Measurements from ENCODE around the gene PTPRD. TPM values are rescaled to one million over a fixed set of nuclear protein-coding genes. Genes with fewer than 3 reads are reported as not detected.

The PTPRD gene
- total RNA-seq, 2 experiments from 2014 or later: not detected

GRCh38 chr9:8637626-8638025 is 1975.2 kb downstream of the PTPRD start:
- Mint-ChIP-seq H3K9me3 (ENCODE audit: low read depth) (no peaks in the 10 kb centered on the region), H3K27me3 (peaks cover 2% of the 10 kb centered on the region), H3K27ac (no peak overlapping the region), H3K36me3 (ENCODE audit: low read depth) (no peaks in the 10 kb centered on the region), H3K4me3 (no peak overlapping the region), H3K4me1 (no peaks in the 10 kb centered on the region)
- POLR2A ChIA-PET: no interaction called here
- ATAC-seq: no peak
- no peak for DNase-seq
- intact Hi-C loops (cut with DNase I, micrococcal nuclease): no loop called here
- CTCF ChIA-PET: no interaction called here

GRCh38 chr9:8633784-8634183 is 1979.0 kb downstream of the PTPRD start:
- no peak for DNase-seq
- peaks cover 2% of the 10 kb centered on the region for H3K27me3 Mint-ChIP-seq
- CTCF ChIA-PET: interaction anchor here (0.6 to 1.2 kb wide), 2 partner anchors 335 to 1125 kb away, joined by 3 to 5 read pairs; no protein-coding TSS in a partner anchor
- intact Hi-C loops (cut with DNase I, micrococcal nuclease): no loop called here
- no peak for ATAC-seq
- H3K9me3 Mint-ChIP-seq (ENCODE audit: low read depth): no peaks in the 10 kb centered on the region
- POLR2A ChIA-PET: no interaction called here
- no peaks in the 10 kb centered on the region for H3K4me1 Mint-ChIP-seq
- no peak overlapping the region for H3K4me3 Mint-ChIP-seq
- no peaks in the 10 kb centered on the region for H3K36me3 Mint-ChIP-seq (ENCODE audit: low read depth)
- no peak overlapping the region for H3K27ac Mint-ChIP-seq

DNA sequence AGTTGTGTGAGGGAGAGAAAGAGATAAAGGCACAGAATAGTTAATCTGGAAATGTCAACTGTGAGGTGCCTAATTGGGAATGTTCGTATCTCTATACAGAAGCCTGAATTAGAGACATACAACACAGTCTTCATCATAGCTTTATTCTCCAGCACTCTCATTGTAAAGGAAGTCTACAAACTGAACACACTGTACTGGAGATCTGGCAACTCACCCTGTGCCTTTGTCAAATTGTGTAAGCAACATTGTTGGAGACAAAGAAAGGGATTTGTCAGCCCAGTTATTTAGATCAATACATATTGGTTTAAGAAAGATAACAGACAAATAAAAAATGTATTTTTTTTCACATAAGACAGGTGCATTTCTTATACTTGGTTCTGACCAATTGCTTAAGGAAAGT is 1980.3 kb downstream of the PTPRD start:
- ATAC-seq: no peak

DNA sequence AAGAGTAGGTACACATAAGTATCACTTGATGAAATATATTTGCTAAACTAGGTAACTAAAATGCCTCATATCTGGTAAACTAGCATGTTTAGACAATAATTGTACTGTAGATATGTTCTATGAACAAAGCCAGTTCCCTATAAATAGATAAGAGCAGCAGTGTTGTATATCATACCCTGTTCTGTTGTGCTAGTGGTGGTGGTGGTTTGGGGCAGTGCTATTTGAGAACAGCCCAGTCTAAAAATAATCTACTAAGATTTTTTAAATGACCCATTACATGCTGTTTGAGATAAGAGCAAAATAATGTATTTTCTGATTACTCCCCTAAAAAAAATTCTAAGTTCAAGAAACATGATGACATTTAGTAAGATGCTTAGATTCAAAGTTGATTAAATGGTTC is 1984.0 kb downstream of the PTPRD start:
- H3K27ac Mint-ChIP-seq: no peak overlapping the region
- intact Hi-C loops (cut with DNase I, micrococcal nuclease): no loop called here
- H3K36me3 Mint-ChIP-seq (ENCODE audit: low read depth): no peaks in the 10 kb centered on the region
- no peaks in the 10 kb centered on the region for H3K27me3 Mint-ChIP-seq
- no peaks in the 10 kb centered on the region for H3K4me1 Mint-ChIP-seq
- DNase-seq (no peak), ATAC-seq (no peak)
- POLR2A ChIA-PET: no interaction called here
- no peaks in the 10 kb centered on the region for H3K9me3 Mint-ChIP-seq (ENCODE audit: low read depth)
- no peak overlapping the region for H3K4me3 Mint-ChIP-seq
- CTCF ChIA-PET: interaction anchor here (0.7 kb wide), 1 partner anchor 430 kb away, joined by 3 read pairs; no protein-coding TSS in a partner anchor

More for the DNA sequence above, 1980.3 kb downstream of the PTPRD start:
- Mint-ChIP-seq H3K4me1 (no peaks in the 10 kb centered on the region), H3K36me3 (ENCODE audit: low read depth) (no peaks in the 10 kb centered on the region), H3K4me3 (no peak overlapping the region), H3K27ac (no peak overlapping the region), H3K27me3 (peaks cover 2% of the 10 kb centered on the region), H3K9me3 (ENCODE audit: low read depth) (no peaks in the 10 kb centered on the region)
- intact Hi-C loops (cut with DNase I, micrococcal nuclease): no loop called here
- POLR2A ChIA-PET: interaction anchor here (0.6 kb wide), 1 partner anchor 126 kb away, joined by 3 read pairs; no protein-coding TSS in a partner anchor
- DNase-seq: no peak
- CTCF ChIA-PET: no interaction called here

DNA sequence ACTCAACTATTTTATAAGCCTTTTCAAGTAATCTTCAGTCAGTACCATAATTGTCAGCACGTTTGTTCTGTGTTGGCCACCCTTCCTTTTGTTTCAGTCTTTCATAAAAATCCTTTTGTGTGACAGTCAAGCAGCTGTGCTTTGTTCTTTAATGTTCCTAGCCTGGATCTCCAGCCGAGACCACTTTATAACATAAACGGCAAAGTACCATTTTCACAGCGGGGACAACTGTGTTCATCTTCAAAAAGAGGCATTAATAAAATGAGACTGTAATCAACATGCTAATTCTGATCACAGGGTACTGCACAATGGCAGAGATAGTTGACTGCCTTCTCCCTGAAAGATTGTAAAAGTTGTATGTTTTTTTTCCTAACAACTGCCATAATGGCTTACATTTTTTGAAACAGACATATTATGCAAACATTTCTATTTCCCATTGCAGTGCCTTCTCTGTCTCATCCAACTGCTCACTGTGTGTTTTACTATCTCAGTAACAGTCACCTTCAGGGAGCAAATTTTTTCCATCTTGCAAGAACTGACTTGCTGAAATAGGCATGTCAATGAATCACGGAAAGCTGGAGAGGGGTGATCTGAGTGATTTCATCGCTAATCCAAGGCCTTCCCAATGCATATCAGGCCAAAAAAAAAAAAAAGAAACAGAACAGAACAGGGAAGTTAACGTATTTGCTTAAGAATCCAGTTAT is 1984.7 kb downstream of the PTPRD start:
- Mint-ChIP-seq H3K9me3 (ENCODE audit: low read depth) (no peaks in the 10 kb centered on the region), H3K4me3 (no peak overlapping the region), H3K27me3 (no peaks in the 10 kb centered on the region), H3K36me3 (ENCODE audit: low read depth) (no peaks in the 10 kb centered on the region), H3K4me1 (no peaks in the 10 kb centered on the region), H3K27ac (no peak overlapping the region)
- DNase-seq: no peak
- ChIA-PET CTCF (interaction anchor here (0.7 kb wide), 1 partner anchor 430 kb away, joined by 3 read pairs; no protein-coding TSS in a partner anchor), POLR2A (no interaction called here)
- intact Hi-C loops (cut with DNase I, micrococcal nuclease): no loop called here
- no peak for ATAC-seq

DNA sequence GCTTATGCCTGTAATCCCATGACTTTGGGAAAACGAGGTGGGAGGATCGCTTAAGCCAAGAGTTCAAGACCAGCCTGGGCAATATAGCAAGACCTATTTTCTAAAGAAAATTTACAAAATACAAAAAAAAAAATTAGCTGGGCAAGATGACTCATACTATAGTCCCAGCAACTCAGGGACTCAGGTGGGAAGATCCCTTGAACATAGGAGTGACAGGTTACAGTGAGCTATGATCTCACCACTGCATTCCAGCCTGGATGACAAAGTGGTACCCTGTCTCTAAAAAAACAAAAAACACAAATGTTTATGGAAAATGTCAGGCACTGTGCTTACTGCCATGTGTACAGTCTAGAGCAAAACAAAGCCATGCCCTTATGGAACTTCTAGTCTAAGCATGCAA is 1989.9 kb downstream of the PTPRD start:
- no peak for DNase-seq
- ChIA-PET CTCF (no interaction called here), POLR2A (no interaction called here)
- Mint-ChIP-seq H3K4me3 (no peak overlapping the region), H3K9me3 (ENCODE audit: low read depth) (no peaks in the 10 kb centered on the region), H3K4me1 (no peaks in the 10 kb centered on the region), H3K27ac (no peak overlapping the region), H3K27me3 (no peaks in the 10 kb centered on the region), H3K36me3 (ENCODE audit: low read depth) (no peaks in the 10 kb centered on the region)
- no peak for ATAC-seq
- intact Hi-C loops (cut with DNase I, micrococcal nuclease): no loop called here

- no peak overlapping the region for H3K4me3 Mint-ChIP-seq
- POLR2A ChIA-PET: no interaction called here
- intact Hi-C loops (cut with DNase I, micrococcal nuclease): no loop called here
Measured at GRCh38 chr9:8622222-8622802, 1990.5 kb downstream of the PTPRD start.

DNA sequence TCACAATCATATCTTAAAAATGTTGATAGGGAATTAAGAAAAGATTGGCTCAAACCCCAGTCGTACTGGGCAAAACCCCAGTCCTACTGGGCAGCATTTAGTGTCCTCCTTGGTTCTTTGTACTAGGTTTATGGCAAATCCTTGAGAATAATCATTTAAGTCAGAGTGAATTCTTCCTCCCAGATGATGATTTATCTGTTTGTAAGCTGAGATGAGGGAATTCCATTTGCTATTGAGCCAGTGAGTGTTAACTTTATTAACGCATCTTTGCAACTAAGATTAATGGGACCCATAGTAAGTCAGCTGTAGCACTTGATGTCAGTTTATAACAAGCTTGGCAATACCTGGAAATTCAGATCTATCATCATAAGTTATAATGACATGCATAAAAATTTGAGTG is 1991.4 kb downstream of the PTPRD start:
- no peaks in the 10 kb centered on the region for H3K36me3 Mint-ChIP-seq (ENCODE audit: low read depth)
- intact Hi-C loops (cut with DNase I, micrococcal nuclease): no loop called here
- no peak overlapping the region for H3K4me3 Mint-ChIP-seq
- DNase-seq: no peak
- ATAC-seq: no peak
- ChIA-PET POLR2A (no interaction called here), CTCF (no interaction called here)
- no peaks in the 10 kb centered on the region for H3K9me3 Mint-ChIP-seq (ENCODE audit: low read depth)
- no peaks in the 10 kb centered on the region for H3K4me1 Mint-ChIP-seq
- no peaks in the 10 kb centered on the region for H3K27me3 Mint-ChIP-seq
- H3K27ac Mint-ChIP-seq: no peak overlapping the region

More at GRCh38 chr9:8622222-8622802, 1990.5 kb downstream of the PTPRD start:
- DNase-seq (no peak), ATAC-seq (no peak)
- CTCF ChIA-PET: no interaction called here
- no peak overlapping the region for H3K27ac Mint-ChIP-seq
- H3K36me3 Mint-ChIP-seq (ENCODE audit: low read depth): no peaks in the 10 kb centered on the region
- no peaks in the 10 kb centered on the region for H3K27me3 Mint-ChIP-seq
- H3K4me1 Mint-ChIP-seq: no peaks in the 10 kb centered on the region
- H3K9me3 Mint-ChIP-seq (ENCODE audit: low read depth): no peaks in the 10 kb centered on the region

- no peaks in the 10 kb centered on the region for H3K4me1 Mint-ChIP-seq
- no peak for ATAC-seq
- POLR2A ChIA-PET: no interaction called here
Measured at GRCh38 chr9:8616414-8616813, 1996.4 kb downstream of the PTPRD start.

GRCh38 chr9:8614926-8615440 is 1997.8 kb downstream of the PTPRD start:
- Mint-ChIP-seq H3K4me1 (no peaks in the 10 kb centered on the region), H3K4me3 (no peak overlapping the region), H3K27me3 (peaks cover 5% of the 10 kb centered on the region), H3K27ac (no peak overlapping the region), H3K36me3 (ENCODE audit: low read depth) (no peaks in the 10 kb centered on the region), H3K9me3 (ENCODE audit: low read depth) (no peaks in the 10 kb centered on the region)
- DNase-seq (no peak), ATAC-seq (no peak)
- intact Hi-C loops (cut with DNase I, micrococcal nuclease): no loop called here
- ChIA-PET CTCF (no interaction called here), POLR2A (no interaction called here)

More at GRCh38 chr9:8616414-8616813, 1996.4 kb downstream of the PTPRD start:
- Mint-ChIP-seq H3K4me3 (no peak overlapping the region), H3K27me3 (peaks cover 5% of the 10 kb centered on the region), H3K36me3 (ENCODE audit: low read depth) (no peaks in the 10 kb centered on the region), H3K9me3 (ENCODE audit: low read depth) (no peaks in the 10 kb centered on the region), H3K27ac (no peak overlapping the region)
- CTCF ChIA-PET: no interaction called here
- DNase-seq: no peak
- intact Hi-C loops (cut with DNase I, micrococcal nuclease): no loop called here

DNA sequence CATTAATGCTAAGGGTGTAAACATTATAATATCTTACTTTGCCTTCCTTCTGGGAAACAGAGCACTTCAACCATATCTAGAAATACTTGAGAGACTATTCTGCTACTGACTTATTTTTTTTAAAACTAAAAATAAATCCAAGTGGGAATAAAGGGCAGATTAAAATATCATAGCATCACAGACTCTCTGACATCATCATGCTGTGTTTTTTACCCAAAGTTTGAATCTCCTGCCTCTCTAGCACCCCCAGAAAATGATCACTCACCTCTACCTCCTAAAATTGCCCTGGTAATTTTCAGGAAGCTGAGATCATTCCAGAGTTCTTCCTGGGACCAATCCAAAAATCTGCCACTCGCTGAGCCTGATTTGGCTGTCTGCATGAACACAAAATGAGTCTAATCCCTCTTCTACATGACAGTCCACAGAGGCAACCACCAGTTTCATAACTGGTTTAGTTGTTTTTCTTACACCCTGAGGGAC is 1999.4 kb downstream of the PTPRD start:
- H3K27ac Mint-ChIP-seq: no peak overlapping the region
- H3K4me3 Mint-ChIP-seq: no peak overlapping the region
- CTCF ChIA-PET: no interaction called here
- H3K4me1 Mint-ChIP-seq: no peaks in the 10 kb centered on the region
- POLR2A ChIA-PET: no interaction called here
- DNase-seq (no peak), ATAC-seq (no peak)
- H3K9me3 Mint-ChIP-seq (ENCODE audit: low read depth): no peaks in the 10 kb centered on the region
- intact Hi-C loops (cut with DNase I, micrococcal nuclease): no loop called here
- H3K36me3 Mint-ChIP-seq (ENCODE audit: low read depth): no peaks in the 10 kb centered on the region
- peaks cover 7% of the 10 kb centered on the region for H3K27me3 Mint-ChIP-seq

DNA sequence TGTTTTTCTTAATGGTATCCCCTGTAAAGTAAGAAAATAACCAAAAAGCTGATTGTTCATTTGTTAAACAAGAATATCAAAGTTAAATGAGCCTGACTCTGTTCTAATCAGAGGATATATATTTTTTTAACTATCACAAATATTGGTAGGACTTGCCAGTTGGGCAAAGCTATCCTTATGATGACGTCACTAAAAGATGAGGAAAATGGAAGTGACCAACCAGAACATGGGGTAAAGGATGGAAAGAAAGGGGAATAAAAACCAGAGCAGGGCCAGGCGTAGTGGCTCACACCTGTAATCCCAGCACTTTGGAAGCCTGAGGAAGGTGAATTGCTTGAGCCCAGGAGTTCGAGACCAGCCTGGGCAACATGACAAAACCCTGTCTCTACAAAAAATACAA is 2001.6 kb downstream of the PTPRD start:
- ATAC-seq: no peak

More for the DNA sequence above, 2001.6 kb downstream of the PTPRD start:
- DNase-seq: no peak
- Mint-ChIP-seq H3K27ac (no peak overlapping the region), H3K4me3 (no peak overlapping the region), H3K4me1 (no peaks in the 10 kb centered on the region), H3K9me3 (ENCODE audit: low read depth) (no peaks in the 10 kb centered on the region), H3K27me3 (peaks cover 7% of the 10 kb centered on the region), H3K36me3 (ENCODE audit: low read depth) (no peaks in the 10 kb centered on the region)
- POLR2A ChIA-PET: no interaction called here
- intact Hi-C loops (cut with DNase I, micrococcal nuclease): no loop called here
- CTCF ChIA-PET: no interaction called here

All from activated CD4-positive, alpha-beta T cell treated with anti-CD3 and anti-CD28 coated beads for 36 hours (primary cell).